DMS114 treated with DMSO at 0.1 percent for 48 hours (cell line): ENCODE data around the gene ZNF304.
A peak's percentile ranks its signal among the peaks of the same experiment; 100 is the strongest.
"Not testable (repeated sequence)": the region's sequence is repeated elsewhere in the genome, so short reads cannot be mapped to it uniquely, and the experiment has no call there.

ENCODE experiments used
- DNase-seq: peaks from one replicate; lab custom pipeline; 2025; ENCODE audit not compliant: unreplicated experiment; lab: John Stamatoyannopoulos, UW

Gene ZNF304

DNA sequence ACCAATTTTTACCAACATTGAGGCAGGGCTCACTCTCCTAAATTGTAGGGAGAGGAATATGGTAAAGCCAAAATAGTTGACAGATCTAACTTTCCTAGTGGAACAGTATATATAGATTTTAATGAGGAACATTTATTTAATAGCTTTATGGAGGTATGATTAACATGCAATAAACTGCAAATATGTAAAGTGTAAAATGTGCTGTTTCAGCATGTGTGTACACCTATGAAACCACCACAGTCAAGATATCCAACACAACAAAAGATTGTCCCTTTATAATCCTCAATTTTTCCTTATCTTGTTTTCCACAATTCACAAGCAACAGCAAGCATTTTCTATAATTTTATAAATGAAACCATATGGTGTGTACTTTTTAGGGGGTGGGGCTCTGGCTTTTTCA lies 8.2 kb downstream of the ZNF304 start:
- DNase-seq = no peak

DNA sequence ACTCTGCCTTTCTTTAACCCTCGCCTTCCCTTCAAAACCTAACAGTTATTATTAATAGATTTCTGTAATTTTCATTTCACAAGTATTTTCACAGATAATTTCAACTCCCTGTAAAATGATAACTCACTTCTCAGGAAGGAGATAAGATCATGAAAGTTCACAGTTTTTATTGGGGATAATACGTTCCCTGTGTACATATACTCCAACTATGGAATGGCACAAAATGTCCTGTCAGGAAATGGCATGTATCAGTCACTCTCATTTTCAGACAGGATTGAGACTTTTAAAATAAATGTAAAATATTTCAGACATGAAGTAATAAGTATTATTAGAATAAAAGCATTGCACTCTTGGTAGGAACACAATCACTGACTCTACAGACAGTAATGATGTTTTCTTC lies 11.3 kb downstream of the ZNF304 start:
- no peak for DNase-seq

DNA sequence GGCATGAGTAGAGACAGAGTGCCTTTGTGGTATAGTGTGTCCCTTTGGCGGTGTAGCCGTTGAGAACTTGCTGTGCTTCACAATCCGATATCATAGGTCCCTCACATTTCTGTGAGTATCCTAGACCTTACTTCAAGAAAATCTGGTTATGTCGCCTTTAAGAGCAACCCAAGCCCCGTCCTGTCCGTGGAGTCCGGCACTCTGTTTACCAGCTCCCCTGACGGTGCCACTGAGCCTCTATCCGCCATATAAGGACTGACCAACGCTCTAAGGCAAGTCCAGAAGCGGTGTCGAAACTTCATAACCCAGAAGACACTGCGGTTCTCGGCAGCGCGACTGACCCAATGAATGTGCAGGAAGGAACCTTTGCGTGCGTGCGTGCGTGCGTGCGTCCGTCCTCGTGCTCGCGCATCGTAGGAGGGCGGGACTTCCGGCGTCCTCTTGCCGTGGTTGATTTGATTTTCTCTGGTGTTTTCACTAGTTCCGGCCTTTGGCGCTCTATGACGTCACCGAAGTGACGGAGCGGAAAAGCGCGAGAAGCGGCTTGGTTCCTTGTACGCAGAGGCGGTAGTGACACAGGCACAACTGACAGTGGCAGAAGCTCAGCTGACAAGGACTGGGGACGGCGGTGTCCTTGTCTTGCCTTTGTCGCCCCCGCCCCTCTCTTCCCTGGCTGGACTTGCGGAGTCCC lies 12.1 kb downstream of the ZNF304 start, which contains the start of the genes TRAPPC2B and ZNF547:
TSS of gene TRAPPC2B (plus strand) at position 555 of the 691 bp plus-strand sequence. CDS start 1,283 bp downstream, outside the sequence.
TSS of gene ZNF547 (plus strand) at position 555 of the 691 bp plus-strand sequence. CDS start 5,005 bp downstream, outside the sequence.
- peak; percentile 98 for DNase-seq

DNA sequence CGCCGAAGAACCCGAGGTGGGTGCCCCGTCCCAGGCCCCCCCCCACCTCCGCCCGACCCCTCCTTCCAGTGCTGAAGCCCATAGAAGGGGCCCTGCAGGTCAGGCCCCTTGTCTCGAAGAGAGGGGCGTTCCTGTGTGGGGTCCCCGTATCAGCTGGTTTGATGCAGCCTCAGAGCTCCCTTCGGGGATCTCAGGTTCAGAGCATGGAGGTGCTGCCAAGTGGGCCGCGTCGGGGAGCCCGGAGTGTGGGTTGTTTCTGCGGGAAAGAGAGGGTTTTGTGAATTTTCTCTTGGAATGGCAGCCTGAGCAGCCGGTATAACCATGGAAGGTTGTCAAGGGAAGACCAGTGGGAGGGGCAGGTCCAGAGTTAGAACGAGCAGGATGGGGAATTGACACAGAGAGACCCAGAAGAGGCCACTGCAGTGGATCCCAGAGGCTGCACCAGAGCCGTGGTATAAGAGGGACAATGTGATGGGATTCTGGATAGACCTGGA lies 12.7 kb downstream of the ZNF304 start:
- DNase-seq = no peak

DNA sequence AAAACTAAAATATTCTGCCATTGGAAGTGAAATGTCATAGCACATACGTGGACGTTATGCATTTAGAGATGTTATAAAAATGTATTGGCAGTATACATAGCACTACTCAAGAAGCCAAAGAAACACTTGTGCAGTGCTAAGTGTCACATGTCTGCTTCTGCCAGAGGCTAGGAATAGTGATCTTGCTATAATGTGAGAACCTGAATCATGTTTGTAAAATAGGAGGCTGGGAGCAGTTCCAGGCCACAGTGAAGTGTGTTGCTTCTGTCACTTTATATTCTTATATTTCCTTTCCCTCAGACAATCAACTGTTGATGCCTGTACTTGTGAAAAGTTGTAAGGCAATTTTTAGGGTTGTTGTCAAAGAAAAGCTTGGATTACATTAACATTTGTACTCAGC lies 15.7 kb downstream of the ZNF304 start:
- DNase-seq = no peak

DNA sequence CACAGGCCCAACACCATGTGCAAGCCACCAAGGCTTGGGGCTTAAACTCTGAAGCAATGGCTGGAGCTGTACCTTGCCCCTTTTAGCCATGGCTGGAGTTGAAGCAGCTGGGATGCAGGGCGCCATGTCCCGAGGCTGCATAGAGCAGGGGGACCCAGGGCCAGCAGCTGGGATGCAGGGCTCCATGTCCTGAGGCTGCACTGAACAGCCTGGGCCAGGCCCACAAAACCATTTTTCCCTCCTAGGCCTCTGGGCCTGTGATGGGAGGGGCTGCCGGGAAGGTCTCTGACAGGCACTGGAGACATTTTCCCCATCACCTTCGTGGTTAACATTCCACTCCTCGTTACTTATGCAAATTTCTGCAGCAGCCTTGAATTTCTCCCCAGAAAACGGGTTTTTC lies 23.1 kb downstream of the ZNF304 start:
- no peak for DNase-seq

DNA sequence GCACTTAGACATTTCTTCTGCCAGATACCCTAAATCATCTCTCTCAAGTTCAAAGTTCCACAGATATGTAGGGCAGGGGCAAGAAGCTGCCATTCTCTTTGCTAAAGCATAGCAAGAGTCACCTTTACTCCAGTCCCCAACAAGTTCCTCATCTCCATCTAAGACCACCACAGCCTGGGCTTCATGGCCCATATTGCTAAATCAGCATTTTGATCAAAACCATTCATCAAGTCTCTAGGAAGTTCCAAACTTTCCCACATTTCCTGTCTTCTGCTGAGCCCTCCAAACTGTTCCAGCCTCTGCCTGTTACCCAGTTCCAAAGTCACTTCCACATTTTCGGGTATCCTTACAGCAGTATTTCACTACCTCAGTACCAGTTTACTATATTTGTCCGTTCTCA lies 23.6 kb downstream of the ZNF304 start:
- not testable (repeated sequence) for DNase-seq

DNA sequence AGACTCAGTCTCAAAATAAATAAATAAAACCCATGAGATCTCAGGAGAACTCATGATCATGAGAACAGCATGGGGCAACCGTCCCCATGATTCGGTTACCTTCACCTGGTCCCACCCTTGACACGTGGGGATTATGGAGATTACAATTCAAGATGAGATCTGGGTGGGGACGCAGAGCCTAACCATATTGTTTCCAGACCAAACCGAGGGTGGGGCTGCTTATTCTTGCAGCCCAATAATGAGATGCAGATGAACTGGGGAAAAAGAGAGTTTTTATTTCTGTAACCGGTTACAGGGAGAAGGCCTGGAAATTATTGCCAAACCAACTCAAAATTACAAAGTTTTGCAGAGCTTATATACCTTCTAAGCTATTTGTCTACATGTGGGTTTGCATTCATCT lies 25.1 kb downstream of the ZNF304 start:
- no peak for DNase-seq

DNA sequence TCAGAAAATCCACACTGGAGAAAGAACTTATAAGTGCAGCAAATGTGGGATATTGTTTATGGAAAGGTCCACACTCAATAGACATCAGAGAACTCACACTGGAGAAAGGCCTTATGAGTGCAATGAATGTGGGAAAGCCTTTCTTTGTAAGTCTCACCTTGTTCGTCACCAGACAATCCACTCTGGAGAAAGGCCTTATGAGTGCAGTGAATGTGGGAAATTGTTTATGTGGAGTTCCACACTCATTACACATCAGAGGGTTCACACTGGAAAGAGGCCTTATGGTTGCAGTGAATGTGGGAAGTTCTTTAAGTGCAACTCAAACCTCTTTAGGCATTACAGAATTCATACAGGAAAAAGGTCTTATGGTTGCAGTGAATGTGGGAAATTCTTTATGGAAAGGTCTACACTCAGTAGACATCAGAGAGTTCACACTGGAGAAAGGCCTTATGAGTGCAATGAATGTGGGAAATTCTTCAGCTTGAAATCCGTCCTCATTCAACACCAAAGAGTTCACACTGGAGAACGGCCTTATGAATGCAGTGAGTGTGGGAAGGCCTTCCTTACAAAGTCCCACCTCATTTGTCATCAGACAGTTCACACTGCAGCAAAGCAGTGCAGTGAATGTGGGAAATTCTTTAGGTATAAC lies 26.6 kb downstream of the ZNF304 start:
- no peak for DNase-seq

DNA sequence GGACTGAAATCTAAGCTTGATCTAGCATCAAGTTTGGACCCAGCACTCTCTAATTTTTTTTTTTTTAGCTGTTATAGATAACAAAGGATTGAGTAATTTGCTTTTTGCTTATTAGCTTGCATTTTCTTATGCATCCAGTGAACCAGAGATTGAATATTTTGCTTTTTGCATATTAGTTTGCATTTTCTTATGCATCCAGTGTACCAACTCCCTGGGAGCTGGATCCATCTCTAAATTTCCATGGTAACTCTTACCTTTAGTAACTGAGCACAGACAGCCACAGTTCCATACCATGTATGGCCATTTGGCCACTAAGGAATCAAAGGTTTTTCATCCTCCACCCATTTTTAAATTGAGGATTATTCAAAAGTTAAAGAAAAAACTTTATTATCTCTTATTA lies 29.9 kb downstream of the ZNF304 start:
- no peak for DNase-seq

DNA sequence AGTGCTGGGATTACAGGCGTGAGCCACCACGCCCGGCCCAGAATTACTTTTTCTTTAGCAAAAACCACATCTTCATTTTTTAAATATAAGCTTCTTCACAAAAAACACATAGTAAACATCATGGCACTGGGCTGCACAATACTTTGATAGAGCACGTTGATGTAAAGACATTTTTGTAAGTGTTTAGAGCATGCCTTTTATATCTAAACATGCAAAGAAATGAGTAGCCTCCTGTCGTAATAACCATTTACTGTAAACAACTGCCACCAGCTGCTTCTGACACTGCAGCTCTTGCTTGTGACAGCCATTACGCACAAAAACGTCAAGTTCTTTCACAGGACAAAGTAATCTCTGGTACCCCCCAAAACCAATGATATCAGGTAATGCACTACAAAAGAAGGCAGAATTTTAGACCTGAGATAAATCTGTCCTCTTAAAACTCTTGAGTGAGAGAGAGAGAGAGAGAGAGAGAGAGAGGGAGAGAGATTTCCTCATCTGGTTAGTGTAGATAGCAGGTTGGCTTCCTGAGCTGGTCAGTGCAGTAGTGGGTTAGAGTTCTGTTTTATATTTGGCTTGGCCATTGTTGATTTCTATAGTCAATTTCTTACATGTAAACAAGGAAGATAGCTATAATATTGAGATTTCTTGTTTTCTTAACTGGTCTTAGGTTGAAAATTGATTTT lies 31.9 kb downstream of the ZNF304 start:
- no peak for DNase-seq

DNA sequence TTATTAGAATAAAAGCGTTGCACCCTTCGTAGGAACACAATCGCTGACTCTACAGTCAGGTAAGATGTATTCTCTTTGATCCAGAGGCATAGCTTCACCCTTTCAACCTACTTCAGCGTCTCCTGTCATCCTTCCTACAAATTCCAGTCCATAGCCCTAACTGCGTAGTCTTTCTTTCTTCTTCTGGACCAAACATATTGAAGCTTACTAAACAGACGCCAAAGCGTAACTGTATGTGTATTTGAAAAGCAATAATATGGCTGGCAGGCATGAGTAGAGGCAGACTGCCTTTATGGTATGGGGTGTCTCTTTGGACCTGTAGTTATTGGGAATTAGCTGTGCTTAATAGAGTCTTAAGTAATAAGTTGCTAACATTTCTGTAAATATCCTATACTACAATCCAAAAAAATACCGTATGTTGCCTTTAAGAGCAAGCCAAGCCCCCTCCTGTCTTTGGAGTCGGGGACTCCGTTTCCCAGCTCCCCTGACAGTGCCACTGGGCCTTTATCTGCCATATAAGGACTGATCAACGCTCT lies 38.2 kb downstream of the ZNF304 start:
- DNase-seq = no peak

DNA sequence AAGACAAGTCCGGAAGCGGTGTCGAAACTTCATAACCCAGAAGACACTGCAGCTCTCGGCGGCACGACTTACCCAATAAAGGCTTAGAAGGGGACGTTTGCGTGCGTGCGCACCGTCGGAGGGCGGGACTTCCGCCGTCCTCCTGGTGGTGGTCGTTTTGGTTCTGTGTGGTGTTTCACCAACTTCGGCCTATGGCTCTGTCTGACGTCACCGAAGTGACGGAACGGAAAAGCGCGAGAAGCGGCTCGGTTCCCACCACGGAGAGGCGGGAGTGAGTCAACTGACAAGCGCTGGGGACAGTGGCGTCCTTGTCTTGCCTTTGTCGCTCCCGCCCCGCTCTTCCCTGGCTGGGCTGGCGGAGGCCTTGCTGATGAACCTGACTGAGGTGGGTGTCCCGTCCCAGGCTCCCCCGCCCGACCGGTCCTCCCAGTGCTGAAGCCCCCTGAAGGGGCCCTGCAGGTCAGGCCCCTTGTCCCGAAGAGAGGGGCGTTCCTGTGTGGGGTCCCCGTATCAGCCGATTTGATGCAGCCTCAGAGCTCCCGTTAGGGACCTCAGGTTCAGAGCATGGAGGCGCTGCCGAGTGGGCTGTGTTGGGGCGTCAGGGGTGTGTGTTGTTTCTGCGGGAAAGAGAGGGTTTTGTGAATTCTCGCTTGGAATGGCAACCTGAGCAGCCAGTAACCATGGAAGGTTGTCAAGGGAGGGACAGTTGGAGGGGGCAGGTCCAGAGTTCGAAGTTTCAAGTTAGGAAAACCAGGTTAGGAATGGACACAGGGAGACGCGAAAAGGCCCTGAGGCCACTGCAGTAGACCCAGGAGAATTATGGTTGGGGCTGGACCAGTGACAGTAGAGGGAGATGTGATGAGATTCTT lies 38.9 kb downstream of the ZNF304 start, which contains the start of gene ZNF548:
TSS of gene ZNF548 (plus strand) at position 125 of the 869 bp plus-strand sequence. CDS start at position 371, 246 bp downstream.
- peak; percentile 99 for DNase-seq

DNA sequence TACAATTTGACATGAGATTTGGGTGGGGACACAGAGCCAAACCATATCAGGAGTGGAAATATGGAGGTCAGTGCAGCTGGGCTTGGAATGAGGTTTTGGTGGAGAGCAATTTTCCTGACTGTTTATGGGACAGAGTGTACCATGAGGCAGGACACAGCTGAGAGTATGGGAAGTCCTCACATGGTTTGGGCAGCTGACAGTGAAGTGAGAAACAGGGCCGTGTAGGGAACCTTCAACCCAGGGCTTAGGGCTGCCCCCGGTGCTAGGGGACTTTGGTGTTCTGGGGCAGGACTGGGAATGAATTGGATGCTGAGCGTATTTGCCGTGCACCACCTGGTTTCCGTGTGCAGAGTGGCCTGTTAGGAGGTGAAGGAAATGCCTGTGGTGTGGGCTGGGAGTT lies 44.6 kb downstream of the ZNF304 start:
- DNase-seq = no peak

DNA sequence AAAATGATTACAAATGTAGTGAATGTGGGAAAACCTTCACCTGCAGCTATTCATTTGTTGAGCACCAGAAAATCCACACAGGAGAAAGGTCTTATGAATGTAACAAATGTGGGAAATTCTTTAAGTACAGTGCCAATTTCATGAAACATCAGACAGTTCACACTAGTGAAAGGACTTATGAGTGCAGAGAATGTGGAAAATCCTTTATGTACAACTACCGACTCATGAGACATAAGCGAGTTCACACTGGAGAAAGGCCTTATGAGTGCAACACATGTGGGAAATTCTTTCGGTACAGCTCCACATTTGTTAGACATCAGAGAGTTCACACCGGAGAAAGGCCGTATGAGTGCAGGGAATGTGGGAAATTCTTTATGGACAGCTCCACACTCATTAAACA lies 47.8 kb downstream of the ZNF304 start:
- DNase-seq = no peak

DNA sequence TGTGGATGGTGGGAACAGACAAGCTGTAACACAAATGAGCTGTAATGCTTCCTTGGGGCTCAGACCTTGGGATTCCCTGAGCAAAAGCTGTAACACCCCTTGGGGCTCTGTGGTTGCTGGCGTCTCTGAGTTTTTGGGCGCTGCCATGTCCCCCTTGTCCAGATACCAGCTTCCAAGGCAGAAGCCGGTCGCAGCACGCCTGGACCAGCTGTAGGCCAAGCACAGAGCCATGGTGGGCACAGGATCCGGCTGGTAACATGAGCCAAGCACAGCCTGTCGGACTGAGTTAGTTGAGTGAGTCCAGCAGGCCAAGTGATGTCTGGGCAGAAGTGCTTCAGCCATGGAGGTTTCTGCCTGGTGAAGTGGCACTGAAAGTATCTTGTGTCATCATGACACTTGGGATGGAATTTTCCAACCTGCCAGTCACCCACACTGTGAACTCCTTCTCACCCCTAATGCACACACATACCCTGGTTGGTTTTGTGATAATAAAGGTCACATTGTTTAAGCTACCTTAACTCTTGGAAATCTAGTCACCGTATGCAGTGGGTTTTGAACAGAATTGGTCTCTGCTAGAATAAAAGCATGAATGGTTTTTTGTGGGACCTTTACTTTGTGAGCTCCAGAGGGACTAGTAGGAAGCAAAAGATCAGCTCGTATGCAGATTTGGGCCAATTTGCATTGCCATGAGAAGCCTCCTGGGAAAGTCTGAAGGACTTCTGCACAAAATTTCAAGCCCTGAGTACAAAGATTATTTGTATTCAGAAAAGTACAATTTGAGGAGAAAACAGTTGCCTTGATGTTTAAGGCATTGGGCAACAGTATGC lies 52.9 kb downstream of the ZNF304 start:
- no peak for DNase-seq

DNA sequence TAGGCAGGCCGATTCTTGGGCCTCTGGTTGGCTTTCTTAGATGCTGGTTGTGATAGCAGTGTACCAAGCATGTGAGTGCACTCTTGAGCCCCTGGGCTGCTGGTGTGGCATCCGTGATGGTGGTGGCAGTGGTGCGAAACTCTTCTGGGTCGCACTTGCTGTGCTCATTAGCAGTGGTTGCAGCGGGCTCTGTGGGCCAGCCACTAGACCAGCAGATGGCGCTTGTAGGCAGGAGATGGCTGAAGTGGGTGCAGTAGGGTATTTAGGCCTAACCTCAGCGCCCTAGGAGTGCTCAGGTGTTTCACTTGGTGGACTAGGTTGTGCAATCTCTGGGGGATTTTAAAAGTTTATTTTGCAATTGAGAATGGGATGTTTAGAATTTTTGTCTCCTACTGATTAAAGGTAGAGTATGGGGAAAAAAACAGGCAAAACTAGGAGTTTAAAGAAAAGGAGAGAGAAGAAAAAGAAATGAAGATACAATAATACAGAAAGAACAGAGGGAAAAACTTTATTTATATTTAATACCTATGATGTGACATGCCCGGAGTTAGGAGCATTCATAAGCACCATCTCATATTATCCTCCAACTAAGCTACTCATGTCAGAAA lies 55.5 kb downstream of the ZNF304 start:
- DNase-seq = peak; percentile 15
